Measurements from ENCODE around the gene GMCL2.

The GMCL2 gene

GRCh38 chr5:178186427-178186826 is 744 bp downstream of the GMCL2 start:
- no peaks in the 10 kb centered on the region for H3K36me3 ChIP-seq (ENCODE audit: control insufficient read depth in 2 of 2, insufficient read depth in 1 of 2, low read length in 2 of 2)
- ChIA-PET CTCF (interaction anchor here (0.7 to 1.3 kb wide), 3 partner anchors 11 to 111 kb away, joined by 3 read pairs; no protein-coding TSS in a partner anchor), POLR2A (interaction anchor here (2.7 kb wide), 1 partner anchor 18 kb away, joined by 18 read pairs; the partner anchor contains the start of gene HNRNPAB)
- no peaks in the 10 kb centered on the region for H3K9me3 ChIP-seq (ENCODE audit: control insufficient read depth, insufficient read depth, low read depth, low read length)
- no peak for TF ChIP-seq ZNF37A (tag by site-specific recombination; IDR thresholded peaks at IDR 0.05)
- no peak for TF ChIP-seq ZBTB17 (tag by site-specific recombination; IDR thresholded peaks at IDR 0.05)
- no peak for TF ChIP-seq ZNF76 (tag by site-specific recombination; IDR thresholded peaks at IDR 0.05; ENCODE audit: borderline replicate concordance, low read depth)
- TF ChIP-seq ZNF707 (tag by site-specific recombination; IDR thresholded peaks at IDR 0.05), result no peak
- no peak for TF ChIP-seq ZNF558 (tag by site-specific recombination; IDR thresholded peaks at IDR 0.05)
- TF ChIP-seq ZNF2 (tag by site-specific recombination; IDR thresholded peaks at IDR 0.05), result no peak
- TF ChIP-seq ZNF239 (tag by site-specific recombination; IDR thresholded peaks at IDR 0.05), result no peak
- no peak for TF ChIP-seq ZSCAN18 (tag by site-specific recombination; IDR thresholded peaks at IDR 0.05)
- TF ChIP-seq HOXA7 (CRISPR knock-in tag; IDR thresholded peaks at IDR 0.05; ENCODE audit: borderline replicate concordance), result no peak
- no peak for TF ChIP-seq REST (tag by site-specific recombination; IDR thresholded peaks at IDR 0.05)
- TF ChIP-seq ZNF843 (tag by site-specific recombination; IDR thresholded peaks at IDR 0.05), result no peak
- TF ChIP-seq ZNF211 (tag by site-specific recombination; IDR thresholded peaks at IDR 0.05; ENCODE audit: low read depth), result no peak
- no peak for TF ChIP-seq HIC1 (tag by site-specific recombination; IDR thresholded peaks at IDR 0.05)
- no peak for TF ChIP-seq ZNF660 (tag by site-specific recombination; IDR thresholded peaks at IDR 0.05)
- TF ChIP-seq ZNF174 (tag by site-specific recombination; IDR thresholded peaks at IDR 0.05), result no peak
- no peak for TF ChIP-seq ZBTB1 (tag by site-specific recombination; IDR thresholded peaks at IDR 0.05)
- no peak for TF ChIP-seq ZNF645 (tag by site-specific recombination; IDR thresholded peaks at IDR 0.05)
- H3K4me1 ChIP-seq (ENCODE audit: control insufficient read depth, insufficient read depth, low read length), result no peaks in the 10 kb centered on the region
- H3K4me3 ChIP-seq (ENCODE audit: low read depth, low read length), result no peak overlapping the region
- H3K27ac ChIP-seq (ENCODE audit: extremely low read depth, low read depth, low read length), result no peak overlapping the region
